ENCODE results near the gene EIF4E1B. TPM values are rescaled to one million over a fixed set of nuclear protein-coding genes. Genes with fewer than 3 reads are reported as not detected.

Gene EIF4E1B
- total and polyA plus RNA-seq, 2 experiments from 2014 or later, result 0.17 TPM; not detected in 1

- TF ChIP-seq STAT1 (IDR thresholded peaks at IDR 0.05; ENCODE audit: unreplicated experiment) (no peak), ZNF331 (CRISPR knock-in tag; IDR thresholded peaks at IDR 0.05; ENCODE audit: low read depth) (no peak), EZH2 (IDR thresholded peaks at IDR 0.05; ENCODE audit: low read depth, unreplicated experiment) (no peak), NANOG (IDR thresholded peaks at IDR 0.05; ENCODE audit: borderline replicate concordance) (no peak), EZH2phosphoT487 (IDR thresholded peaks at IDR 0.05; ENCODE audit: unreplicated experiment) (no peak), JUNB (IDR thresholded peaks at IDR 0.05; ENCODE audit: unreplicated experiment) (no peak), ZNF462 (CRISPR knock-in tag; IDR thresholded peaks at IDR 0.05) (no peak), CREB1 (CRISPR knock-in tag; IDR thresholded peaks at IDR 0.05; ENCODE audit: low read depth) (no peak), REST (IDR thresholded peaks at IDR 0.05; ENCODE audit: unreplicated experiment) (no peak), ZNF114 (CRISPR knock-in tag; IDR thresholded peaks at IDR 0.05) (no peak), POLR2AphosphoS5 (IDR thresholded peaks at IDR 0.05; ENCODE audit: low read depth) (no peak)
- TF ChIP-seq, protein P1, sequence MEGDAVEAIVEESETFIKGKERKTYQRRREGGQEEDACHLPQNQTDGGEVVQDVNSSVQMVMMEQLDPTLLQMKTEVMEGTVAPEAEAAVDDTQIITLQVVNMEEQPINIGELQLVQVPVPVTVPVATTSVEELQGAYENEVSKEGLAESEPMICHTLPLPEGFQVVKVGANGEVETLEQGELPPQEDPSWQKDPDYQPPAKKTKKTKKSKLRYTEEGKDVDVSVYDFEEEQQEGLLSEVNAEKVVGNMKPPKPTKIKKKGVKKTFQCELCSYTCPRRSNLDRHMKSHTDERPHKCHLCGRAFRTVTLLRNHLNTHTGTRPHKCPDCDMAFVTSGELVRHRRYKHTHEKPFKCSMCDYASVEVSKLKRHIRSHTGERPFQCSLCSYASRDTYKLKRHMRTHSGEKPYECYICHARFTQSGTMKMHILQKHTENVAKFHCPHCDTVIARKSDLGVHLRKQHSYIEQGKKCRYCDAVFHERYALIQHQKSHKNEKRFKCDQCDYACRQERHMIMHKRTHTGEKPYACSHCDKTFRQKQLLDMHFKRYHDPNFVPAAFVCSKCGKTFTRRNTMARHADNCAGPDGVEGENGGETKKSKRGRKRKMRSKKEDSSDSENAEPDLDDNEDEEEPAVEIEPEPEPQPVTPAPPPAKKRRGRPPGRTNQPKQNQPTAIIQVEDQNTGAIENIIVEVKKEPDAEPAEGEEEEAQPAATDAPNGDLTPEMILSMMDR (conservative IDR thresholded peaks at IDR 0.05; ENCODE audit: low read depth in 2 of 2), result no peak
- TF ChIP-seq, protein P2, sequence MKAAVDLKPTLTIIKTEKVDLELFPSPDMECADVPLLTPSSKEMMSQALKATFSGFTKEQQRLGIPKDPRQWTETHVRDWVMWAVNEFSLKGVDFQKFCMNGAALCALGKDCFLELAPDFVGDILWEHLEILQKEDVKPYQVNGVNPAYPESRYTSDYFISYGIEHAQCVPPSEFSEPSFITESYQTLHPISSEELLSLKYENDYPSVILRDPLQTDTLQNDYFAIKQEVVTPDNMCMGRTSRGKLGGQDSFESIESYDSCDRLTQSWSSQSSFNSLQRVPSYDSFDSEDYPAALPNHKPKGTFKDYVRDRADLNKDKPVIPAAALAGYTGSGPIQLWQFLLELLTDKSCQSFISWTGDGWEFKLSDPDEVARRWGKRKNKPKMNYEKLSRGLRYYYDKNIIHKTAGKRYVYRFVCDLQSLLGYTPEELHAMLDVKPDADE (IDR thresholded peaks at IDR 0.05), result no peak
- Mint-ChIP-seq H3K36me3 (ENCODE audit: low read depth) (no peaks in the 10 kb centered on the region), H3K4me3 (no peak overlapping the region), H3K9me3 (peaks cover 2% of the 10 kb centered on the region; the same call in 1 of the 3 replicates), H3K27me3 (ENCODE audit: insufficient read depth, low read depth, poor library complexity) (peaks cover 22% of the 10 kb centered on the region), H3K4me1 (peaks cover 52% of the 10 kb centered on the region), H3K27ac (no peak overlapping the region)
- Histone ChIP-seq H3K4me1 (ENCODE audit: insufficient read depth) (peaks cover 33% of the 10 kb centered on the region), H3K27ac (ENCODE audit: low read depth) (no peak overlapping the region), H3K36me3 (ENCODE audit: insufficient read depth) (no peaks in the 10 kb centered on the region), H3K4me2 (no peak overlapping the region), H3K27me3 (ENCODE audit: insufficient read depth) (no peaks in the 10 kb centered on the region), H2AFZ (no peak overlapping the region; the same call in 1 of the 2 replicates), H3K9me2 (ENCODE audit: insufficient read depth) (no peaks in the 10 kb centered on the region), H3K79me2 (replicated peaks; ENCODE audit: insufficient read depth) (no peaks in the 10 kb centered on the region), H4K20me1 (replicated peaks; ENCODE audit: insufficient read depth) (no peaks in the 10 kb centered on the region), H3F3A (replicated peaks; ENCODE audit: low read depth) (peaks cover 6% of the 10 kb centered on the region; the same call in 1 of the 2 replicates), H3K4me3 (no peak overlapping the region)
- DNase-seq (ENCODE audit: low spot score) (no peak), ATAC-seq (no peak)
Measured at GRCh38 chr5:176694631-176695030, 64.2 kb downstream of the EIF4E1B start.
